NCI-H1436 treated with DMSO at 0.1 percent for 48 hours (cell line): ENCODE results near the gene HEATR5B.

ENCODE experiments used
- DNase-seq: peaks from one replicate; lab custom pipeline; 2025; lab: John Stamatoyannopoulos, UW

HEATR5B gene

GRCh38 chr2:37083873-37084794 lies at the start of gene HEATR5B, which contains the start of gene GPATCH11:
Gene HEATR5B (minus strand): TSS chr2:37084372. CDS start chr2:37083414, 958 bp downstream.
Gene GPATCH11 (plus strand): TSS chr2:37084518. CDS start chr2:37088382, 3,864 bp downstream.
- peak; percentile 93 for DNase-seq

GRCh38 chr2:37132914-37133313 lies 48.7 kb upstream of the HEATR5B start:
- DNase-seq, result no peak

GRCh38 chr2:37125416-37125815 lies 41.2 kb upstream of the HEATR5B start:
- DNase-seq, result no peak

- DNase-seq, result no peak
Observed at GRCh38 chr2:37119157-37119556, 35.0 kb upstream of the HEATR5B start.

GRCh38 chr2:37117566-37117965 lies 33.4 kb upstream of the HEATR5B start:
- DNase-seq, result no peak

- DNase-seq, result no peak
Observed at GRCh38 chr2:37111958-37112357, 27.8 kb upstream of the HEATR5B start.

GRCh38 chr2:37110306-37111212 lies 26.4 kb upstream of the HEATR5B start:
- no peak for DNase-seq

- no peak for DNase-seq
Observed at GRCh38 chr2:37109523-37109922, 25.4 kb upstream of the HEATR5B start.

GRCh38 chr2:37105150-37105549 lies 21.0 kb upstream of the HEATR5B start:
- DNase-seq, result no peak

GRCh38 chr2:37104178-37104577 lies 20.0 kb upstream of the HEATR5B start:
- DNase-seq, result no peak

GRCh38 chr2:37102588-37102987 lies 18.4 kb upstream of the HEATR5B start:
- no peak for DNase-seq

GRCh38 chr2:37100054-37100453 lies 15.9 kb upstream of the HEATR5B start:
- DNase-seq, result no peak

GRCh38 chr2:37098416-37099118 lies 14.4 kb upstream of the HEATR5B start:
- DNase-seq, result no peak

GRCh38 chr2:37096568-37096967 lies 12.4 kb upstream of the HEATR5B start:
- no peak for DNase-seq

- DNase-seq, result no peak
Observed at GRCh38 chr2:37091873-37092272, 7.7 kb upstream of the HEATR5B start.

GRCh38 chr2:37090019-37090477 lies 5.9 kb upstream of the HEATR5B start:
- DNase-seq, result no peak

GRCh38 chr2:37085731-37086147 lies 1.6 kb upstream of the HEATR5B start:
- no peak for DNase-seq

GRCh38 chr2:37084797-37085196 lies 625 bp upstream of the HEATR5B start:
- DNase-seq, result no peak

- no peak for DNase-seq
Observed at GRCh38 chr2:37080689-37081088, 3.5 kb downstream of the HEATR5B start.

- no peak for DNase-seq
Observed at GRCh38 chr2:37080266-37080665, 3.9 kb downstream of the HEATR5B start.

GRCh38 chr2:37070931-37071330 lies 13.2 kb downstream of the HEATR5B start:
- DNase-seq, result no peak

- DNase-seq, result no peak
Observed at GRCh38 chr2:37068686-37069085, 15.5 kb downstream of the HEATR5B start.
